GM06990 (cell line): Measurements from ENCODE around the gene DYNC1LI1.
"Not testable (repeated sequence)": the region's sequence is repeated elsewhere in the genome, so short reads cannot be mapped to it uniquely, and the experiment has no call there.

Experiments used
- DNase-seq: peaks from one replicate; pipeline ENCODE4 v3.0.0-alpha.2; 2011; ENCODE audit not compliant: insufficient read length; ENCODE audit errors: extremely low read depth
- H3K27me3 ChIP-seq: replicated peaks from 2 replicates; pipeline ENCODE4 v1.6.0; 2011; ENCODE audit warnings: low read length; ENCODE audit not compliant: control insufficient read depth, insufficient read depth
- H3K36me3 ChIP-seq: 2 replicates; pipeline ENCODE4 v1.5.1; 2011; ENCODE audit warnings: low read length; ENCODE audit not compliant: control insufficient read depth, insufficient read depth
- H3K4me3 ChIP-seq: replicated peaks from 2 replicates; pipeline ENCODE4 v1.5.1; 2011; ENCODE audit warnings: low read depth, mild to moderate bottlenecking, control low read depth, low read length
- CTCF ChIP-seq: IDR thresholded peaks from 2 replicates; pipeline ENCODE4 v1.5.1; 2011; ENCODE audit warnings: low read length, control low read depth, mild to moderate bottlenecking, inconsistent platforms; ENCODE audit not compliant: insufficient read depth, poor library complexity, severe bottlenecking

DYNC1LI1 gene

GRCh38 chr3:32522682-32523081 is 48.0 kb downstream of the DYNC1LI1 start:
- Histone ChIP-seq H3K27me3 (no peaks in the 10 kb centered on the region), H3K36me3 (no peaks in the 10 kb centered on the region), H3K4me3 (no peak overlapping the region)
- DNase-seq = no peak
- TF ChIP-seq CTCF = no peak

- not testable (repeated sequence) for H3K36me3 ChIP-seq, H3K27me3 ChIP-seq
Measured at GRCh38 chr3:32518921-32519320, 51.7 kb downstream of the DYNC1LI1 start.

GRCh38 chr3:32516751-32517150 is 53.9 kb downstream of the DYNC1LI1 start:
- not testable (repeated sequence) for DNase-seq, H3K36me3 ChIP-seq, H3K4me3 ChIP-seq, H3K27me3 ChIP-seq

More at GRCh38 chr3:32518921-32519320, 51.7 kb downstream of the DYNC1LI1 start:
- H3K4me3 ChIP-seq, DNase-seq: not testable (repeated sequence)

GRCh38 chr3:32511005-32511404 is 59.7 kb downstream of the DYNC1LI1 start:
- no peak for TF ChIP-seq CTCF

GRCh38 chr3:32510075-32510724 is 60.5 kb downstream of the DYNC1LI1 start:
- H3K4me3 ChIP-seq = no peak overlapping the region
- DNase-seq = no peak
- H3K36me3 ChIP-seq = no peaks in the 10 kb centered on the region
- H3K27me3 ChIP-seq = no peaks in the 10 kb centered on the region
- TF ChIP-seq CTCF = peak; percentile 77

More at GRCh38 chr3:32511005-32511404, 59.7 kb downstream of the DYNC1LI1 start:
- H3K36me3 ChIP-seq = no peaks in the 10 kb centered on the region
- no peak for DNase-seq
- no peak overlapping the region for H3K4me3 ChIP-seq
- H3K27me3 ChIP-seq = no peaks in the 10 kb centered on the region

- Histone ChIP-seq H3K27me3 (no peaks in the 10 kb centered on the region), H3K4me3 (no peak overlapping the region), H3K36me3 (no peaks in the 10 kb centered on the region)
- DNase-seq = no peak
- TF ChIP-seq CTCF = no peak
Measured at GRCh38 chr3:32508711-32509110, 61.9 kb downstream of the DYNC1LI1 start.

- no peaks in the 10 kb centered on the region for H3K36me3 ChIP-seq
- H3K4me3 ChIP-seq = no peak overlapping the region
- DNase-seq = no peak
- no peaks in the 10 kb centered on the region for H3K27me3 ChIP-seq
- TF ChIP-seq CTCF = no peak
Measured at GRCh38 chr3:32506466-32506865, 64.2 kb downstream of the DYNC1LI1 start.
